Skin of body (tissue), 2 donors: ENCODE data around the gene SLC51A. TPM values are rescaled to one million over a fixed set of nuclear protein-coding genes. Genes with fewer than 3 reads are reported as not detected.
"Not testable (repeated sequence)": the region's sequence is repeated elsewhere in the genome, so short reads cannot be mapped to it uniquely, and the experiment has no call there.

Source experiments
- DNase-seq: peaks from one replicate; lab custom pipeline; 2025; lab: John Stamatoyannopoulos, UW
- total RNA-seq: library from RNA; depleted of rRNA; stranded (reverse); fragments of >200 nt; gene quantifications from one replicate; pipeline ENCODE4 v1.2.3, GENCODE V29; 2014

Gene SLC51A
- total RNA-seq, 1 donor from 2014 or later, result 0.49 TPM

DNA sequence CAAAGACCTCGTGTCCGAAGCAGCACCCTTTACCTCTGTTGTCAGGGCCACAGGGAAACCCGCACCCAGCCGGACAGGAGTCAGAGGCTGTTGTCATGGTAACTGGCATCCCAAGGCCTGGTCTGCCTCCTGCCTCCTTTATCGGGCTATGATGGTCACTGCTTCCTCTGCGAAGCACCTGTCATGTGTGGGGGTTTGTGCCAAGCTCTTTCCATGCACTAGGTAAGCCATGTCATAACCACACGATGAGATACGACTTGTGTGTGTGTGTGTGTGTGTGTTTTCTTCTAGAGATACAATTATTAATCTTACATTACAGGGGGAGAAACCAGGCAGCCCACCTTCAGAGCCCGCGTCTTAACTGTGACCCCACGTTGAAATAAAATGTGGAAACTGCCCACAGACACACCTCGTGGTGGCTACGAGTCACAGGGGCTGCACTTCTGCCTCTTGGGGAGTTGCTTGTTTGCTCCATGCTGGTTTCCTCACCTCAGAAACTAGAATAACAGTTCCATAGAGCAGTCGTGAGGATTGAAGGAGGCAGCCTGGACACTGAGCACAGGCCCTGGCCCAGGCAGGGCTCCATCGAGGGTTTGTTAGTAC, 23.1 kb upstream of the SLC51A start:
- DNase-seq, result no peak

DNA sequence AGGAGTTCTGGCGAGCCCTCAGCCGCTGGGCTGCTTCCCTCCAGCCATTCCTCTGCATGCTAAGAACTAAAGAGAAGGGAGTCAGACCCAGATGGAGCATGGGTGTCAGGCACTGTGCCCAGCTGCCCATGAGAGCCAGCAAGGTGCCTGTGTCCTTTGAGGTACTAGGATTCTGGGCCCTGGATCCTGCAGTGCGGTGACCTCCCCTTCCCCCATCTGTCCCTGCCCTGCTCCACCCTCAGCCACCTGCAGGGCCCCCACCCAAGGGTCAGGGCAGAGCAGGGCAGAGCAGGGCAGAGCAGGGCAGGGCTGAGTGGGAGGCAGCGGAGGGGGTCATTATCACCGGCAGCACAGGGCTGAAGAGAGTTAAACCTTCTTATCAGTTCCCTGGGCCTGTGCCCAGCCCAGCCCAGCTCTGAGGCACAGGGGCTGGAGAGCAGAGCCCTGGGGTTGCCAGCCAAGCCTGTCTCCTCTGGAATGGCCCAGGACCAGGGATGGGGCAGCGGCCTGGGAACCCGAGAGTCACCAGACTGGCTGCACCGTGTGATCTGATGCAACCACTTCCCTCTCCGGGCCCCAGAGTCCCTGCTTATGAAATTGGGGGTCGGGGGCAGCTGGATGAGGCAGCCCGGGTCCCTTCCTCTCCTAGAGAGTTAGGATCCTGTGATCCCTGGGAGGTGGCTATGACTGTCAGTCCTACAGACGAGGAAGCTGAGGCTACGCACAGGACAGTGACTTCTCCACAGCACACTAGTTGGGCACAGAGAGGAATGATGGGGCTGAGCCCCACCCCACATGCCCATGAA, 22.4 kb upstream of the SLC51A start:
- DNase-seq, result no peak

DNA sequence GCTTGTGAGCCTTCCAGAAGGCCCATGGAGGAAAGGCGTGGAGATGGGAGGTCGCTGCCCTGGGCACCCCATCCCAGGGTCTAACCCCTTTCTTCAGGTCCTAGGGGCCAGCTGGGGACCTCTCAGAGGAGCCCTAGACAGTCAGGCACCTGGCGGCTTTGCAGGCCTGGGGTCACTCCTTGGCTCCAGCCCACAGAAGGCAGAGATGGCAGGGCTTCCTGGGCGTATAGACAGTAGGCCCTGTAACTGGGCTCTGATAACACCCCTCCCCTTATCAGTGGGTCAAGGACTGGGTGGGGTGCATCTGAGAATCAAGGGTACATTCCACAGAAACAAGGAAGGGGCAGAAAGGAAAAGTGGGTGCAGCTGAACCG, 21.8 kb upstream of the SLC51A start:
- no peak for DNase-seq

DNA sequence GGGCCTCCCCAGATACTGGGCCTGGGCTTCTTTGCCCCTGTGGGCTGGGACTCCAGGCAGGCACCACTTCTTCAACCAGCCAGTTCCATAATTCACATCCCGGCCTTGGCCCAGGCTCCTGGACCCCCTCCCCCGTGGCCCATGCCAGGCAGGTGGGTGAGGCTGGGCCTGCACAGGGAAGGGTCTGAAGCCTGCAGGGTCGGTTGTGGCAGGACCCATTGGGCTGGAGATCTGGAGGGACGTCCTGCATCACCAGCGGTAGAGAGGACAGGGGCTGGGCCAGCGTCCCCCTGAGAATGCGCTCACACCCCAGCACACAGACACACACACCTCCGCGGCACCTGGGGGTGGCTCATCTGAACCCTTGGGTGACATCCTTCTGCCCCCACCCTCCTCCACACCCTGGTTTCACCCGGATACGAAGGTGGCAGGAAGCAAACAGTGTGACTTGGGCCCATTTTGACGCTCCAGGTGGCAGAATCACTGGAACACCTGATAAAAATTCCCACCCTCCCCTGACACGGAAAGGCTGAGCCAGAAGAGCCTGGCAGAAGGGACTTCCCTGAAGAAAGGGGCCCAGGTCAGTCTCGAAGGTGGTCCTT, 20.6 kb upstream of the SLC51A start:
- no peak for DNase-seq

DNA sequence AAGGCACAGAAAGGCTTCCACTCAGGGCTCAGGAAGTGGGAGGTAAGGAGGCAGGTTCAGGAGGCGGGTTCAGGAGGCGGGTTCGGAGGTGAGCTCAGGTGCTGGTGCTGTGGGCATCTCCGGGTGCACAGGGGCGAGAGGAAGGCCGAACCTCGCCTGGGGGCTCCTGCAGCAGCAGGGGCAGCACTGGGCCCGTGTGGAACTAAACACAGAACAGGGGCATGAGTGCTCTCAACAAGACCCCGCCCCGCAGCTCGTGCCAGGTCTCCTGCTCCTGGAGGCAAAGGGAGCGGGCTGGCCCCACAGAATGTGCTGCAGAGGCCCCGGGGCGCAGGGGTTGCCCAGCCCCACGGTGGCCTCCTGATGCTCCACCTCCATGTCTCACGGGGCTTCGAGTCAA, 18.8 kb upstream of the SLC51A start:
- no peak for DNase-seq

DNA sequence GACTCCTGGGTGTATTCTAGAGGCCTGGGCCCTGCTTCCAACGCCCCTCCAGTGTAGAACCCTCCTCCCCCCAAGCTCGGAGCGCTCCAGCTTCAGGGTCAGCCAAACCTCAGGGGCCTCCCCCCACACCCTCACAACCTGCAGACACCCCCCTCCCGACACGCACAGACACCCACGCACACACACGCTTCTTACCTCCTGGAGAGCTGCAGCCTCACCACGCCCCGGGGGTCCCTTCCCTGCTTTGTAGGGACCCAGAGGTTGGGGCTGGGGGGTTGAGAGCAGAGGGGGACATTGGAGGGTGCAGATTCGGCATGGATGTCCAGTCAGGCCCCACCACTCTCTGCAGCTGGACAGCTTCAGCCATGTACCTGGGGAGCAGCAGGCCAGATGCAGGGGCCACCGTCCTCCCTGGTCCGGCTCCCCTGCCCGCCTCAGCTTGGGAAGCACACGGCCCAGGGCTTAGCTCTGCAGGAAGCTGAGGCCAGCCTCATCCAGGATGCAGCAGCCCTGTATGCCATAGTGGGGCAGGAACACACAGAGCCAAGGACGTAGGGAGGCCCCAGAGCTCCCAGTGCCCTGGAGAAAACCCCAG, 18.2 kb upstream of the SLC51A start:
- no peak for DNase-seq

DNA sequence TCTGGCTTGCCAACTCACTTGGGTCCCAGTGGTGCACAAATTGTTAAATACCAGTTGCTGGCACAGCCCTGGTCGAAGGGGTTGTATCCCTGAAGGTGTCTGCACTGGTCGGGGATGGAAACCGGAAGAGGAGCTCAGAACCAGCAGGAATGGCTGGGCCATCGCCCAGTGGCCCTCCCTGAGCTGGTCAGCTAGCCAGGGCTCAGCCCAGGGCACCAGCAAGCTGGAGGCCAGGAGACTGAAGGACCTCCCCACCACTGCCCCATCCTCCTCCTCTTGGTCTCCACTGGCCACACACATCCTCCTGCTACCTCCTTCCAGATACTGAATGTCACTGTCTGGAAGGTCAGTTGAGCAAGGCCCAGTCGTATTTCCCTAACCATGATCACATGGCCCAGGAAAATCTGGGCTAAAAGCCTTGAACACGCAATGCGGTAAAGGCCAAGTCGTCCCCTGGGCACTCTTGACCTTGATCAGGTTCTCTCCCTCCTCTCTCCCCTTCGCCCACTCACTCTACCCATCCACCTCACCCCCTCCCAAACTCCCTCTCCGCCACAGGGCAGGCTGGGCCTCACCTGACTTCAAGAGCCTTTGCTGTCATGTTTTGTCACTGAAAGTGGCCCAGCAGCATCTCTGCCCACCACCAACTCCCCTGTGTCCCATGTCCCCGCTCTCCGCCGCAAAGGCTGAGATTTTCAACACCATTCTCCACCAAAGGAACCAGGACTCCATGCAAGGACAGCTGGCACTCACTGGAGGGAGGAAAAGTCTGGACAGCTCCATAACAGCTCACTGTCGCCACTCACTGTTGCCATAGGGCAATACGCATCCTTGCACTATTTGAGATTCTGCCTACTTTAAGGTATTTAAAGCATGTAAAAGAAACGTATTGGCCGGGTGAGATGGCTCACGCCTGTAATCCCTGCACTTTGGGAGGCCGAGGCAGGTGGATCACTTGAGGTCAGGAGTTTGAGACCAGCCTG, 17.3 kb upstream of the SLC51A start:
- DNase-seq, result no peak

DNA sequence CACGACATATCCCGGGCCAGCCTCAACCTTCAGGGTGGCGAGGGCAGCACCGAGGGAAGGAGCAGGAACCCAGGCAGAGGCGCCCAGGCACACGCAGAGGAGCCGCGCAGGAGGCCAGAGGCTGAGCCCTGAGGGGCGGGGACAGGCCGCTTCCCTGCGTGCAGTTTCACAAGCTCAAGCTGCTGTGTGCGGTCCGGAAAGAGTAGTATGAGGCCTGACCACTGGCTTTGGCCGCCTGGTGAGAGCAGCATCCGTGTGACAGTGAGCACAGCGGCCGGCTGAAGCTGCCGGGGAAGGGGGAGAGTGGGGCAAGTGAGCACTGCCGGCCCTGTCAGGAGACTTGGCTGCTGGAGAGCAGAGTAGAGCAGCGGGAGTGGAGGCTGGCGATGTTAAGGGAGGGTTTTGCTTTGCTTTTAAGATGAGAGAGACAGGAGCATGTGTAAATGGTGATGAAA, 13.8 kb upstream of the SLC51A start:
- no peak for DNase-seq

DNA sequence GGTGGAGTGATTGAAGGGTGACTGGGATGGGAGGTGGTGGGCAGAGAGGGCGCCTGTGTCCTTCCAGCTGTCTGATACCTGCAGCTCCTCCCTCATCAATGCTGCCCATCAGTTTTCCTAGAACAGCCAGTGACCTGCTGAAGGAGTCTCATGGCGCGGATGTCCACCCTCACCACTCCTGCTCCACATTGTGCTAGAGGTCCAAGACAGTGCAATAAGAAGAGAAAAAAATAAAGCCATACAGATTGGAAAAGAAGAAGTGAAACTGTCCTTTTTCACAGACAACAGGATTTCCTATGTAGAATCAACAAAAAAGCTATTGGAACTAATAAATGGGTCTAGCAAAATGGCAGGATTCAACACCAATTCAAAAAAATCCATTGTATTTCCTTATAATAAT, 12.5 kb upstream of the SLC51A start:
- no peak for DNase-seq

DNA sequence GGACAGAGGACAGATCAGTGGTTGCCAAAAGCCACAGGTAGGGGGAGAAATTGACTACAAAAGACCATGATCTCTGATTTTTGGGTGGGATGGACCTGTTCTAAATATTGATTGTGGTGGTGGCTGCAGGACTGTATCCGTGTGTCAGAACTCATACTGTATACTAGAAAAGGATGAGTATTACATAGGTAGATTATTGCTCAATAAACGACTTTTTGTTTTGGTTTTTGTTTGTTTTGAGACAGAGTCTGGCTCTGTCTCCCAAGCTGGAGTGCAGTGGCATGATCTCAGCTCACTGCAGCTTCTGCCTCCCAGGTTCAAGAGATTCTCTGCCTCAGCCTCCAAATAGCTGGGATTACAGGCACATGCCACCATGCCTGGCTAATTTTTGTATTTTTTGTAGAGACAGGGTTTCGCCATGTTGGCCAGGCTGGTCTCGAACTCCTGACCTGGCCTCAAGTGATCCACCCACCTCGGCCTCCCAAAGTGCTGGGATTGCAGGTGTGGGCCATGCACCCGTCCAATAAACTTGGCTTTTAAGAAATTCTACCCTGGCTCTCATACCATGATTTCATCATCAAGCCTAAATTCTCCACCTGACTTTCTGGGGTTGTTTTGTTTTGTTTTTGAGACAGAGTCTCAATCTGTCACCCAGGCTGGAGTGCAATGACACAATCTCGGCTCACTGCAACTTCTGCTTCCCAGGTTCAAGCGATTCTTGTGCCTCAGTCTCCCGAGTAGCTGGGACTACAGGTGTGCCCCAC, 10.7 kb upstream of the SLC51A start:
- not testable (repeated sequence) for DNase-seq

DNA sequence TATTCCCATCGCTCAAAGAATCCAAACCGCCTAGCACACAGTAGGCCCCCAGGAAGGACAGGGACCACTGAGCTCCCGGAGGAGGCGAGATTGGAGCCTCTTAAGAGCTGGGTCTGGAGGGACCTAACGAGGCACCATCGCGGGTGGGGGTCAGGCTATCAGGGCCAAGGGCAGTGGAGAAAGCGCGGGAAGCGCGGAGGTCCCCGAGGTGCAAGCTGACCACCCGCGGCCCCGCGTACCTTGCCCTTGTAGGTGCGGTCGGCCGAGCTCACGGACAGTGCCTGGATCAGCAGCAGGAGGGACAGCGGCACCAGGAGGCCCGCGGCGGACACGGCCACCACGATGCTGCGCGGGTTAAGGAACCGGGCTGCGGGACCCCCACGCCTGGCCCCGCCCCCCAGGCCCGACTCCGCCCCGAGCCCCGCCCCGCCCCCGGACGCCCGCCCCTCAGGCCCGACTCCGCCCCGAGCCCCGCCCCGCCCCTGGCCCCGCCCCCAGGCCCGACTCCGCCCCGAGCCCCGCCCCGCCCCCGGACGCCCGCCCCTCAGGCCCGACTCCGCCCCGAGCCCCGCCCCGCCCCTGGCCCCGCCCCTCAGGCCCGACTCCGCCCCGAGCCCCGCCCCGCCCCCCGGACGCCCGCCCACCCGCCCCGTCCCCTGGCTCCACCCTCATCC, 9.0 kb upstream of the SLC51A start:
- no peak for DNase-seq

DNA sequence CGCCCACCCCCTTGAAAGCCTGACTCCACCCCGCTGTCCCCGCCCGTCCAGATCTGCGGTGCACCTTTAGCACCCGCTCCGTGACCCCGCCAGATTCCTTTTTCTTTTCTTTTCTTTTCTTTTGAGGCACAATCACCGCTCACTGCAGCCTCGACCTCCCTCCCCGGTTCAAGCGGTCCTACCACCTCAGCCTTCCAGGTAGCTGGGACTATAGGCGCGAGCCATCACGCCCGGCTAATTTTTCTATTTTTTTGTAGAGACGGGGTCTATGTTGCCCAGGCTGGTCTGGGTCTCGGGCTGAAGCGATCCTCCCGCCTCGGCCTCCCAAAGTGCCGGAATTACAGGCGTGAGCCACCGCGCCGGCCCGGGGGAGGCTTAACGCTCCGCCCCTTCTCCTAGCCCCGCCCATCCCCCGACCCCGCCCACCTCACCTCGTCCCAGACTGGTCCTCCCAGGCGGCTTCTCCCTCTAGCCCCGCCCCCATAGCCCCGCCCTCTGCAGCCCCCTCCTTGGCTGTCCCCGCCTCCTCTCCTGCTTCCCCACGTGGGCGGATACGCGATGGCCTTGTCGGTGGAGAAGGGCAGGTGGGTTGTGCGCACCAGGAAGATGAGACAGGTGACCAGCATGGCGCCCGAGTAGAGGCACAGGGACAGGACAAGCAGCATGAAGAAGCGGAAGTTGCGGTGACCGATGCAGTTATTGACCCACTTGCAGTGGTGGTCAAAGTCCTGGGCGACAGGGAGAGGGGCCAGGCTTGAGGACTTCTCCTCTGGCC, 8.3 kb upstream of the SLC51A start:
- DNase-seq, result no peak

DNA sequence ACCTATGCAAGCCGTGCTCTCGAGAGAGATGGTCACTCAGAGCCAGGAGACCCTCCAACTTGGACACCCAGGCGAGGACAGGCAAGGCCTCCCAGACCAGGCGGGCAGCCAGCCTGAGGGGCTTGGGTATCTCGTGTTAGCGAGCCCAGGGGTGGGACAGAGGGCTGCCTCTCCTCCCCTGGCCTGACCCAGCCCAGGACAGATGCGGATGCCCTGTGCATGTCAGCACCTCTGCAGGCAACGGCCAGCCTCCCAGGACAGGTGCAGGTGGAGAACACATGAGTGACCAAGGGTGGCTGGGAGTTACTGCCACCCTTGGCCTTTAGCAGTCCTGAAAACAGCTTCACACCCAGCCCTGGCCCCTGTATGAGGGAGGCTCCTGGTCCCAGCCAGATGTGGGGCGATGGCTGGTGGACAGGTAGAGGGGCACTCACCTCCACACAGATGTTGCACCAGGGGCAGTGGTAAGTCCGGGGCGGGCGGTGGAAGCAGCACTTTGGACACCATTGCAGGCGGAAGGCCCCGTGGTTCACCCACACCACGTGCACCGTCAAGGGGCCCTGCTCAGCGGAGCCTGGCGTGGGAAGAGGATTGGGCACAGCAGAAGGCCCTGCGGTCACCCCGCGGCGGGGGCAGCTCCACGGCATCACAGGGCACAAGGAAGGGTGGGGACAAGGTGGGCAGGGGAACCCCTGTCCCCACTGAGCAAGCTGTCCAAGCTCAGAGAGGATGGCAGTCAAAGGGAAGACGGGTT, 7.2 kb upstream of the SLC51A start:
- DNase-seq, result no peak

DNA sequence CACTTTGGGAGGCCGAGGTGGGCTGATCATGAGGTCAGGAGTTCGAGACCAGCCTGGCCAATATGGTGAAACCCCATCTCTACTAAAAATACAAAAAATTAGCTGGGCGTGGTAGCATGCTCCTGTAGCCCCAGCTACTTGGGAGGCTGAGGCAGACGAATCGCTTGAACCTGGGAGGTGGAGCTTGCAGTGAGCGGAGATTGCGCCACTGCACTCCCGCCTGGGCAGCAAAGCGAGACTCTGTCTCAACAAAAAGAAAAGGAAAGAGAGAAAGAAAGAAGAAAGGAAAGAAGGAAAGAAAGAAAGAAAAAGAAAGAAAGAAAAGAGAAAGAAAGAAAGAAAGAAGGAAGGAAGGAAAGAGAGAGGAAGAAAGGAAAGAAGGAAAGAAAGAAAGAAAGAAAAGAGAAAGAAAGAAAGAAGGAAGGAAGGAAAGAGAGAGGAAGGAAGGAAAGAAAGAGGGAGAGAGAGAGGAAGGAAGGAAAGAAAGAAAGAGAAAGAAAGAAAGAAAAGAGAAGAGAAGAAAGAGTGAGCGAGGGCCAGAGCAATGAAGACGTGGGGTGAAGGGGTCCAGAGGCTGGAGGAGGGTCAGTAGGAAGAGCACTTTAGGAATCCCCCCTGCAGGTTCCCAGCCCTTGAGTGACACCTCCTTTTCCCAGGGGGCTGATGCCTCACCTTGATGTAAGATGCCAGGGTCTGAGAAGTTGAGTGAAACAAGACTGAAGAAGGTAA, 6.2 kb upstream of the SLC51A start:
- not testable (repeated sequence) for DNase-seq

DNA sequence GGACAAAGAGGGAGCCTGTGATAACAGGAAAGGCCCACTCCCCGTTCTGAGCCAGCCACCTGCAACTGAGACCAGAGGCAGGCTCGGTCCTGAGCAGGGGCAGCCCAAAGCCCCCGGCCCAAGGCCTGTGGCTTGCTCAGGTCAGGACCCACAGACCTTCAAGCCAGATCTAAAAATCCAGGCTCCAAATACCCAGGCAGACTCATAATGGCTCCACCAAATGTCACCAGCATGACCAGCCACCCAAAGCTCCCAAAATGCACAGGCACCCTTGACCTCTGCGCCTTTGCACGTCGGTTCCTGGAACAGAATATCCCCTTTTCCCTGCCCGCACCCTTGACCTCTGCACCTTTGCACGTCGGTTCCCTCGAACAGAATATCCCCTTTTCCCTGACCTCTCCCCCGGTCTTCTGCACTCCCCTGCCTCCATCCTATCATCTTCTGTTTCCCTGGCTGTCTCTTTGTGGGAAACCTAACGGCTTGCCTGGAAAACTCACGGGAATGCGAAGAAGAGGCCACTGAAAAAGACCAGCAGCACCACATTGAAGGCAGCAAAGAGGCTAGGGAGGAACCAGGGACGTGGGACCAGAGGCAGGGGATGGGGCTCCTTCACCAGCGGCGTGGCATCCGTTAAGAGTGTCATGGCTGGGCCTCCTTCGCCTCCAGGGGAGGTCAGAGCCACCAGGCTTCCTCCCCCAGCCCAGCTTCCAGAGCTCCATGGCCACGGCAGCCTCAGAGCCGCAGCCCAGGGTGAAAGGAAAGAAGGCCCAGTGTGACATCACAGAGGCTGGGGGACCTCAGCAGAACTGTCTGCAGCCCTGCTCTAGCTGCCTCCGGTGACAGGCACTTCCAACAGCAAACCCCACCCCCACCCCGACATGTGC, 5.4 kb upstream of the SLC51A start, which contains the start of gene ZDHHC19:
ZDHHC19 (minus strand) TSS at position 728 of the 884 bp plus-strand sequence; CDS start at position 643, 85 bp downstream.
- DNase-seq, result no peak

DNA sequence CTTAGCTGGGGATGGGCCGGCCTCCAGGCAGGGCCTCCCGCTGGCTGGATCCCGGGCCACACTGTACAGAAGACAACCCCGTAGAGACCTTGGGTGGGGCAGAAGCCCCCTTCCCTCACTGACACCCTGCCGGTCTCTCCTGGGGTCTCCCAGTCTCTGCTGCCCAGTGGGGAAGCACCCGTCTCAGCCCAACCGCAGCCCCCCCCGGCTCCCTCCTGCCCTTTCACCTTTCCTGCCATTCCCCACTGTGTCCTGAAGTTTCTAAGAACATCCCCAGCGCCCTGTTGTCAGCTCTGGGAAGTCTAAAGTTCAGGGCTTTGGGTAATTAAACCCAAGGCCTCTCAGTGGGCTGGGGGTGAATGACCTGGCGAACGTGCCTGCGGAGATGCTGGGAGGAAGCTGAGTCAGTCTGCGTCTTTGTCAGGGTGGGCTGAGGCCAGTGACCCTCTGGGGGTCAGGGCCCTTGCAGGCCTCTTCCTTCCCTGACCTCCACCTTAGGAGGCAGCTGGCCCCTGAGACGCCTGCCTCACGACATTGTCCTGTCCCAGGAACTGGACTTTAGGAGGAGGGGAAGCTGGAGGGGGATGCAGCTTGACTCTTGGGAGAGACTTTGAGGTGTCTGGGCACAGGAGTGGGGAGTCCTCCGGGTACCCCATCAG, 1.4 kb upstream of the SLC51A start:
- DNase-seq, result no peak
